Astrocyte of the spinal cord (primary cell): ENCODE measurements around the gene FUT1.

Experiments used
- DNase-seq: peaks from one replicate; pipeline ENCODE4 v3.0.0; 2011; ENCODE audit warnings: low read depth, low spot score
- H3K4me3 ChIP-seq: 2 replicates; pipeline ENCODE4 v1.5.1; 2011; ENCODE audit warnings: low read depth, mild to moderate bottlenecking, low read length, moderate library complexity
- CTCF ChIP-seq: IDR thresholded peaks from 2 replicates; pipeline ENCODE4 v1.5.1; 2012; ENCODE audit warnings: low read depth, mild to moderate bottlenecking, low read length, inconsistent platforms
- in situ Hi-C: cut with HindIII; loops from 2 replicates; pipeline ENCODE4 v1.10.0; 2017; ENCODE audit warnings: low sequenced_read_pairs

The FUT1 gene

GRCh38 chr19:48741129-48741999, 11.1 kb downstream of the FUT1 start:
- in situ Hi-C loops, result no loop called here
- DNase-seq, result no peak
- H3K4me3 ChIP-seq, result no peak overlapping the region
- TF ChIP-seq CTCF, result no peak

GRCh38 chr19:48740164-48740972, 12.1 kb downstream of the FUT1 start, which contains the start of gene RASIP1:
Gene RASIP1 (minus strand): TSS chr19:48740610. CDS start chr19:48740282, 328 bp downstream.
- in situ Hi-C loops, result no loop called here
- no peak for DNase-seq
- H3K4me3 ChIP-seq, result no peak within 1 kb of the TSS
- no peak for TF ChIP-seq CTCF

- DNase-seq, result no peak
- in situ Hi-C loops, result no loop called here
Measured at GRCh38 chr19:48739404-48740163, 12.9 kb downstream of the FUT1 start.

GRCh38 chr19:48738557-48739403, 13.7 kb downstream of the FUT1 start:
- in situ Hi-C loops, result no loop called here
- peak; percentile 24 for TF ChIP-seq CTCF

More at GRCh38 chr19:48739404-48740163, 12.9 kb downstream of the FUT1 start:
- TF ChIP-seq CTCF, result no peak
- peak overlapping the region; percentile 13 for H3K4me3 ChIP-seq

GRCh38 chr19:48737360-48737998, 15.0 kb downstream of the FUT1 start:
- in situ Hi-C loops, result no loop called here
- TF ChIP-seq CTCF, result no peak
- no peak overlapping the region for H3K4me3 ChIP-seq
- DNase-seq, result no peak

More at GRCh38 chr19:48738557-48739403, 13.7 kb downstream of the FUT1 start:
- peak; percentile 81 for DNase-seq
- peak overlapping the region; percentile 18 for H3K4me3 ChIP-seq
